DMS153 treated with DMSO at 0.1 percent for 48 hours (cell line): Measurements from ENCODE around the gene SCARF1.
A peak's percentile ranks its signal among the peaks of the same experiment; 100 is the strongest.

Experiments
- DNase-seq: peaks from one replicate; lab custom pipeline; 2025; ENCODE audit not compliant: unreplicated experiment; lab: John Stamatoyannopoulos, UW

Gene SCARF1

DNA sequence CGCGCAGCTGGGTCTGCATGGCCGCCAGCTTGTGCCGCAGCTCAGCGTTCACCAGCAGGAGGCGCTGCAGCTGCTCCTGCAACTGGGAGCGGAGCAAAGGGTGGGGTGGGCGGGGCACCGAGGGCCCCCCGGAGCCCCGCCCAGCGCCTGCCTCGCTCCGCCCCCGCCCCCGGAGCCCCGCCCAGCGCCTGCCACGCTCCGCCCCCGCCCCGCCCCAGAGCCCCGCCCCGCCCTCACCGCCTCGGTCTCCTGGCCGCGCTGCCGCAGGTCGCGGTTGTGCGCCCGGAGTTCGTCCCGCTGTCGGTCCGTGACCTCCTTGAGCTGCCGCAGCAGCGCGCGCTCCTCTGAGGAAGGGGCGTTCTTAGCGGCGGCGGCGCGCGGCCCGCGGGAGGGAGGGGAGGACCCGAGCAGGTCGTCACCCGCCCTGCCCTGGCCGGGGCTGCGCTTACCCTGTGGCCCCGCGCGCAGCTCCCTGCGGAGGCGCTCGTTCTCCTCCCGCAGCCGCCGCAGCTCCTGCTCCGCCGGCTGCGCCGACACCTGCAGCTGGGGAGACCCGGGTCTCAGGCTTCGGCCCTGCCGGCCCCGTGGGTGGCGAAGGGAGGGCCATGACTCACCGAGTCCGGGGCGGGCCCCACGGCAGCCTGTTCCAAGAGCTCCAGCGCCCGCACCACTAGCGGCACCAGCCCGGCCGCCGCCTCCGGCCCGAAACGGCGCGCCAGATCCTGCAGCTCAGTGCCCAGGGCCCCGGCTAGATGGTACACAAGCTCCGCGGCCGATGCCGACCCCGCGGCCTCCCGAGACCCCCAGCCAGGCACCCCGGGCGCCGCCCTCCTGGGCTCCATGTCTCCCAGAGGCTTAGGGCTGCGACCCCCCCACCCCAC is 3.7 kb upstream of the SCARF1 start:
- peak; percentile 51 for DNase-seq

DNA sequence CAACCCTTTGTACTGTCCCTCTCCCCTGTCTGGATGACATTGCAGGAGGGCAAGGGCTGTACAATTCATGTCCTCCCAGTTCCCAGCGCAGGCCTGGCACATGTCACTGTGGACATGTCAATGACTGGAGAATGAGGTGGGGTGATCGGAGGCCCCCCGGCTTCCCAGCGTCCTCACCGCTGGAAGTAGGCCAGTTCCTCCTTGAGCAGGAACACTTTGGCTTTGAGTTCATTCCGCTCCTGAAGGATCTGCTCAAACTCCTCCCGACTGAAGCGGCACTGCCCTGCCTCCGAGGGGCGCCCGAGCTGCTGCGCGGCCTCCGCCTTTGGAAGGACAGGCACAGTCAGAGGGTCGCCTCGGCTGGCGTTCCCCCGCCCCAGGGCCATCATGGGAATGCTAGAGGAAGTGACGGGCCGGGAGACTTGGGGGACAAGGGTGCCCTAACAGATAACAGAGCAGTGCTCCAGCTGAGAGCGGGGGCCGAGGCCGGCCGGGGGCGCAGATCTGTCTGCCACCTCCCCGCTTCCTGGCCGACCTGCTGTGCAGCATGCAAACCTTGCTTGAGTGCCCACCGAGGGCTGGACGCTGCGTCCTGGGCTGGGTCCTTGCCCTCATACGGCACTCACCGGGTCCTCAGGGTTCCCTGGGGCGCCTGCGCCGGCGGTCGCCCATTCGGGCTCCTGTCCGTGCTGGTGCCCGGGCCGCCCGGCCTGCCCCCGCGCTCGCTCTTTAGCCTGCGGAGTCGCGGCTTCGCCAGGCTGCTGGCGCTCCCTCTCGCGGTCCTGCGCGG is 2.8 kb upstream of the SCARF1 start:
- DNase-seq: no peak

DNA sequence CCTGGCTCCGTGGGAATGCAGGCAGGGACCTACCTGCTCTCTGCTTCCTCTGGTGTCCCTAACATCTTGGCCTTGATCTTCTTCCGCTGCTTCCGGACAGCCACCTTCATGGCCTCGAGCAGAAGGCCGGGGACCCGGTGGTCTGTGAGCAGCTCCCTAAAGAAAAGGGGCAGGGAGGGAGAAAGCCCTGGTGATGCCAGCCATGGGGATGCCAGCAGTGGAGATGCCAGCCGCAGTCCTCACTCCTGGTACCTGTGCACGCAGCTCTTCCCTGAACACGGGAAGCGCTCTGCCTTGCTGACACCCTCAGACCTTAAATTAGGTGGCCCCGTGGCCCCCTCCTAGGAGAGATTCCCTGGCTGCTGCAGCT is 2.3 kb upstream of the SCARF1 start:
- DNase-seq: no peak

DNA sequence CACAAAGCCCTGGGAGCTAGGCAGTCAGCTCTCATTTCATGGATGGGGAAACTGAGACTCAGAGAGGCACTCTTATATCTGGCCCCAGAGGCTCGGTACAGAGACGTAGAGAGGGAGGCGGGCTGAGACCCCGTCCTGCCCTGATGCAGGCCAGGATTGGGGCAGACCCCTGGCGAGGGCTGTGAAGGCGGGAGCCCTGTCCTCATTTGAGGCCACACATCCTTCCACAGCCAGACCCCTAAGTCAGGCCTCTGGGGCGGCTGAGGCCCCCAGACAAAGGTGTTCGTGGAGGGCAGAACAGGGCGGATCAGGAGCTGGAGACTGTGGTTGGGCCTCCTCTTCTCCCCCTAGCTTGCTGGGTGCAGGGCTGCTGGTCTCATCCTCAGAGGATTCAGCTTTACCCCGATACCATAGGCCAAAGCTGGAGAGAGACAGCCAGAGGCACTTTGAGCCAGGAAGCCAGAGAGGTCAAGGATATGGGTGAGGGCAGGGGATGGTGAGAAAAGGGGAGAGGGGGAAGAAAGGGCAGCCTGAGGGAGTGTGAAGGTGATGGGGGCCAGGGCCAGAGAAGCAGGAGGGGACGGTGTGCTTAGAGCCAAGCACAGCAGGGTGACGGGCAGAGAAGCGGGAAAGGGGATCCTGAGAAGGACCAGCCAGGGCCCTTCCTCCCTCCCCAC is 805 bp upstream of the SCARF1 start:
- DNase-seq: no peak

DNA sequence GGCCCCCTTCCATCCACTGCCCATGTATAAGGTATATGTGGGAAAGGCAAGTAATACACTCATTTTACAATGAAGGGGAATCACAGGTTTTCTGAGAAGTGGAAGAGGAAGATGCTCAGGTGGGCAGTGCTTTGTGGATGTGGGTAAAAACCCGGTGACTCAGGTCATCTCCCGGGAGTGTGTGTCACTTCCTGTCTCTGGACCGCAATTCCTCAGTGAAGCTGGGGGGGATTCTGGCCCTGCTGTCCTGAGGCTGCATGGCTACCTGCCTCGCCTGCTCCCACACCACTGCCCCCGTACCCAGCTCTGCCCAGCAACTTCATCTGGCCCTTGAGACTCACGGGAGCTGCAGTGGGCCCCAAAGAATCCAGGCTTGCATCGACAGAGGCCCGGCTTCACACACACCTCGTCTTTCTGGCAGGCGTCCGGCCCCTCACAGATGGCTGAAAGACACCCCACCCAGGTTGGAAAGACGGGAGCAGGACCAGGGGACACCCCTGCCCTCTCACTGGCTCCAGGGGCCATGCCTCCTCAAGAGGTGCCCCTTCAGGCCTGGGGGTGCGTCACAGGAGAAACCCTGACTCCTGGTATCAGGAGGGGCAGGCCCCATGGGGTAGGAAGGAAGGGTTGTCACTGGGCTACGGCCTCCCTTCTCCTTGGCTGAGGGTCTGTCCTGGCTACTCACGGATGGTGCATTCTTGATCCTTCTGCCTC is 882 bp downstream of the SCARF1 start:
- DNase-seq: no peak

DNA sequence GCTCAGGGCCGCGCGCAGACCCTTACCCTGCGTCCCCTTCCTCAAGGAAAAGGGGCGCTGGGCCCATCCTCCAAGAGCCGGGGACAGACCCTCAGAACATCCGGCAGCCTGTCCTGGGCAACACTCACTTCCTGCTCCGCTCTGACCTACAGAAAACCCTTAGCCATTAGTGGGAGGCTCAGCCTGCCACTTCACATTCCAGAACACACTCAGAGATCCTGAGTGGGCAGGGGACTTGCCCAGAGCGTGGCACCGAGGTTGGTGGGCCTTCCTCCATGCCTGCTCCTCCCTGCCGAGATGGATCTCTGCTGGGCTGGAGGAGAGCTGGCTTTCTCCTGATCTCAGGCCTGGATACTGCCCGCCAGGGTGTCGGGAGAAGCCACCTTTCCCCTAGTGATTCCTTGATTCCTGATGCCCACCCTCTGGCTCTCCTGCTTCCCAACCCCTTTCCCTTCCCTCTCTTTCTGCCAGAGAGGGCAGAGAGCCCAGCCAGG is 1.5 kb downstream of the SCARF1 start:
- DNase-seq: no peak

DNA sequence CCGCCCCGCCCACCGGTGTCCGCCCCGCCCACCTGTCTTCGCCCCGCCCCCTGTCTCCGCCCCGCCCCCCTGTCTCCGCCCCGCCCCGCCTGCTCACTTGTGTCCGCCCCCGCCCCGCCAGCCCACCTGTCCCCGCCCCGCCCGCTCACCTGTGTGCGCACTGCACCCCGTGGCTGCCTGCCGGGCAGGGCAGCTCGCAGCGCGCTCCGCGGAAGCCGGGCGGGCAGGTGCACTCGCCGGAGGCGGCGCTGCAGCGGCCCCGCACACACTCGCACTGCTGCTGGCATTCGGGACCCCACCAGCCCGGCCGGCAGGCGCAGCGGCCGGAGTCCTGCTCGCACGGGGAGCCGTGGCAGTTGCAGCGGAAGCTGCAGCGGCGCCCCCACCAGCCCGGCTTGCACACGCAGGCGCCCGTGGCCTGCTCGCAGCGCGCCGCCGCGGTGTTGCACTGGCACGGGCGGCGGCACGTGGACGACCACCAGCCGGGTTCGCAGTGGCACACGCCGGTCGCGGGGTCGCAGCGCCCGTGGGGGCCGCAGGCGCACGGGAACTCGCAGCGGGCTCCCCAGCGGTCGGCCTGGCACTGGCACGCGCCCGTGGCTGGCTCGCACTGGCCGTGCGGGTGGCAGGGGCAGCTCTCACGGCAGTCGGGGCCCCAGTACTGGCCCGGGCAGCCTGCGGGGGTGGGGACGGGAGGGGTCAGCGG is 2.1 kb downstream of the SCARF1 start:
- no peak for DNase-seq

DNA sequence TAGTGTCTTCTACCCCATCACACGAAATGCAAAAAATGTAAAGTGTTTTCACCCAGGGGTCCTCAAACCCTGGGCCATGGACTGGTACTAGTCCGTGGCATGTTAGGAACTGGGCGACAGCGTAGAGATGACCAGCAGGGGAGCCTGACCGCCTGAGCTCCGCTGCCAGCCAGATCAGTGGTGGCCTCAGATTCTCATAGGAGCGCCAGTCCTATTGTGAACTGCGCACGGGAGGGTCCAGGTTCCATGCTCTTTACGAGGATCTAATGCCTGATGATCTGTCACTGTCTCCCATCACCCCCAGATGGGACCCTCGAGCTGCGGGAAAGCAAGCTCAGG is 4.5 kb downstream of the SCARF1 start:
- no peak for DNase-seq

DNA sequence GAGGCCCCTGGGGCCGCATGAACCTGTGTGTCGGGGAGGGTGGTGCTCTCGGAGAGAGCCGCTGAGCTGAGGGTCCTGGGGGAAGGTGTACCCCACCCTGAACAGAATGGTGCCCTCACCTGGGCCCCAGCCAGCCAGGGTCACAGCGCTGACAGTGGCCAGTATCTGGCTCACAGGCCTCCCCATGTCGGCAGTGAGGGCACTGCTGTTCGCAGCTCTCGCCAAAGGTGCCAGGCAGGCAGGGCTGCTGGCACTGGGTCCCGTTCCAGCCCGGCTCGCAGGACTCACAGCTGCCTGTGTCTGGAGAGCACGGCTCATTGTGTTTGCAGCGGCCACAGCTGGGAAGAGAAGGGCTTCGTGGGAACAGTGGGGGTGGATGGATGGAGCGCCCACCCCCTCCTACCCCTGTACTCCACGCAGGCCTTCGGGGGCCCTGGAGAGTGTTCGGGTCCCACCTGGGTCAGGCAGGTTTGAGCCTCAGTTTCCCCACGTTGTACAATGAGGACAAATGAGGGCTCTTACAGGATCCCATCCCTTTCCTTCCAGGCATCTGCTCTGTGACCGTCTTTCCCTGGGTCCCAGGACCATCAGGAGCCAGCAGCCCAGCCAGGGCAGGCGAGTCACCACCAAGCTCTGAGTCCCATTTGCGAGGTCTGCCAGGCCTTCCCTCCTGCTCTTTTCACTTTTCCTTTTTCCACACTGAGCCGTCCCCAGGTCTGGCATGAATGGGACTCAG is 5.0 kb downstream of the SCARF1 start:
- no peak for DNase-seq

DNA sequence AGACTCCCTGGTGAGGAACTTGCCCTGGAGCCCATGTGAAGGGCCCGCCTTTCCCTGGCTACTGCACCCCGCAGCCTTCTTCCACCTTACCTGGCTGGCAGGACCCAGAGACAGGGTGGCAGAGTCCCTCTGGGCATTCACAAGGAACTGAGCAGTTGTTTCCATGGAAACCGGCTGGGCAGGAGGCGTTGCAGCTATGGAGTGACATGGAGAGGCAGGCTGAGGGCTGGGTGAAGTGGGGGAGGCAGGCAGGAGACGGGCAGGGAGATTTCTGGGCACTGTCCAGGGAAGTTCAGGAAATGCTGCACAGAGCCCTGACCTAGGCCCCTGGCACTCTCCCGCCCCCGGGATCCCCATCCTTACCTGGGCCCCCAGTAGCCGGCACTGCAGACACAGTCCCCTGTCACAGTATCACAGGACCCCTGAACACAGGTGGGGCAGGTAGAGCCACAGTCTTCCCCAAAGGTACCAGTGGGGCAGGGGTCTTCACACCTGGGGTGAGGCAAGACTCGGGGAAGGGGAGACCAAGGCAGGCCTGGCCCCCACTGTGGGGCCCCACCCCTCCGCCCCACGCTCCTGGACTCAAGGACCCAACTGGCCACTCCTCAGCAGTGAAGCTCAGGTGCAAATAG is 5.9 kb downstream of the SCARF1 start:
- DNase-seq: no peak

DNA sequence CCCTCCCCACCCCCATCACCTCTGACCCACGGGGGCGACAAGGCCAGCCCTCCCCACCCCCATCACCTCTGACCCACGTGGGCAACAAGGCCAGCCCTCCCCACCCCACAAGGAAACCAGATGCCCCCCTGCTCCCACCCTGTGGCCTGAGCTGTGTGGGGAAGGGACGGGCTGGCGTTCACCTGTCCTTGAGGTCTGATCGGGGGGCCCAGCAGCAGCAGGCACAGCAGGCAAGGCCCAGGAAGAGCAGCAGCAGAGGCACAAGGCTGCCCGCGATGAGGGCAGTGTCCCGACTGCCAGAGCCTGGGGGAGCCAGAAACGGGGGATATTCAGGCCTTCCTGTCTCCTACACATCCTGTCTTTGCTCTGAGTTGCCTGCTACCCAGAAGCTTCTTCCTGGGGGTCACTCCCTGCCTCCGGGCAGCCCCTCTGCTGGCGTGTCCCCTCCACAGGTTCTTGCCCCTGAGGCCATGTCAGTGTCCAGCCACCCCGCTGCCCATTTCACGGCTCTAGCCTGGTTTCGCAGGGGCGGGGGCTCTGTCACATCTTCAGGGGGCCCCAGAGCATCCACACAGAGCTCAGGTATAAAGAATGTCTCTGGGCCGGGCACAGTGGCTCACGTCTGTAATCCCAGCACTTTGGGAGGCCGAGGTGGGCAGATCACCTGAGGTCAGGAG is 6.8 kb downstream of the SCARF1 start:
- DNase-seq: no peak

DNA sequence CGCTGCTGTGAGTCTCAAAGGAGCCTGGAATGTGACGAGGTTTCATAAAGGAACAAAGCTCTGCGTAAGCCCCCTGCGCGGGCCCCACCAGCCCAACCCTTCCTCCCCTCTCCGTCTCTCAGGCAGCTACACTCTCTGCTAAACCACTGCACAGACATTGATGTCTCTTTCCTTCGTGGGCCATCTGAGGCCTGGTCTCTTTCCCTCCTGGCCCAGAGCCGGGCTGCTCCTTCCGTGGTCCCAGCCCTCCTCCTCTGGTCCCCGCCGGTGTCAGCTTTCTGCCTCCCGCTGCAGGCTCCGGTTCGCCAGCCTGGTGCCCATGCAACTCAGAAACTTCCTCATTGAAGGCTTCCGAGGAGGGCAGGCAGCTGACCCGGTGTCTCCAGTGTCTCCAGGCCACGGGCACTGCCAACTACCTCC is 7.4 kb downstream of the SCARF1 start:
- DNase-seq: no peak

DNA sequence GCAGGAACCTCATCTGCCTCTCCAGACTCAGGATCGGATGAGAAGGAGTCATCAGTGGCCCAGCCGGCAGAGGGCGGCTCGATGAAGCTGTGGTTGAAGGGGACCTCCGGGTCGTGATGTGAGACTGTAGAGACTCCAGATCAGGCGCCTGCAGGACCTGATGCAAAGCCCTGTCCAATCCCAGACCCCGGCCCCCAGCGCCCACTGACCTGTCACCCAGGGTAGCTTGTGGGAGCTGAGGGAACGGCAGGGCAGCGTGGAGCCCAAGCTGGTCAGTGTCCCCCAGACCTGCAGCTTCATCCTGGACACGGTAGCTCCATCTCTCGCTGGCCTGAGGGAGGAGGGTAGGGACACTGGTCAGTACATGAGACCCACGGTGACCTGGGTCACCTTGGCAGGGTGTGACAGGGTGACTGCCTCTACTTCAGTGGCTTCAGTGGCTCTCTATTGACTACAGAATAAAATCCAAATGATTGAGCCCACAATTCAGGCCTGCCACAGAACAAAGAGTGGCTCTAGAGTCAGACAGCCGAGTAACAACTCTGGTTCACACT is 8.7 kb downstream of the SCARF1 start:
- no peak for DNase-seq

DNA sequence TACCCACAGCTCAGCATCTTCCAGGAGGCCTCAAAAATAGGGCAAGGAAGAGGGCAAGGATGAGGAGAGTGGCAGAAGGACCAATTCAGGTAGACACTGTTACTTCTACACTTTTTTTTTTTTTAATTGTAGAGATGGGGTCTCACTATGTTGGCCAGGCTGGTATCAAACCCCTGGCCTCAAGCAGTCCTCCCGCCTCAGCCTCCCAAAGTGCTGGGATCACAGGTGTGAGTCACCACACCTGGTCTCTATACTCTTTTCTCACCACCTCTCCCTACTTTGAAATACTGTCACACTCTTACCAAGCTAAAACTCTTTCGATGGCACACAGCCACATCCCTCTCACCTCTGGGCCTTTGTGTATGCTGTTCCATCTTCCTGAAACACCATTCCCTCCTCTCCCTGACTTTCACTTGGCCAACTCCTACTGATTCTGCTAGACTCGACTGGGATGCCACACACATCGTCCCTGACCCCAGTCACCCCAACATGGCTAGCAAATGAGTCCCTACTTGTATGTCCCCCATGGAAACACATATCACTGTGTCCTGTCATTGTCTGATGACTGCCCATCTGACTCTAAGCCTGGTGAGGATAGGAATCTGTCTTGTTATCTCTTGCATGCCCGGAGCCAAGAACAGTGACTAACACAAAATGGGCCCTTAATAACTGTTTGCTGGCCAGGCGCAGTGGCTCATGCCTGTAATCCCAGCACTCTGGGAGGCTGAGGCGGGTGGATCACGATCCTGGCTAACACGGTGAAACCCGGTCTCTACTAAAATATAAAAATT is 9.7 kb downstream of the SCARF1 start:
- no peak for DNase-seq

DNA sequence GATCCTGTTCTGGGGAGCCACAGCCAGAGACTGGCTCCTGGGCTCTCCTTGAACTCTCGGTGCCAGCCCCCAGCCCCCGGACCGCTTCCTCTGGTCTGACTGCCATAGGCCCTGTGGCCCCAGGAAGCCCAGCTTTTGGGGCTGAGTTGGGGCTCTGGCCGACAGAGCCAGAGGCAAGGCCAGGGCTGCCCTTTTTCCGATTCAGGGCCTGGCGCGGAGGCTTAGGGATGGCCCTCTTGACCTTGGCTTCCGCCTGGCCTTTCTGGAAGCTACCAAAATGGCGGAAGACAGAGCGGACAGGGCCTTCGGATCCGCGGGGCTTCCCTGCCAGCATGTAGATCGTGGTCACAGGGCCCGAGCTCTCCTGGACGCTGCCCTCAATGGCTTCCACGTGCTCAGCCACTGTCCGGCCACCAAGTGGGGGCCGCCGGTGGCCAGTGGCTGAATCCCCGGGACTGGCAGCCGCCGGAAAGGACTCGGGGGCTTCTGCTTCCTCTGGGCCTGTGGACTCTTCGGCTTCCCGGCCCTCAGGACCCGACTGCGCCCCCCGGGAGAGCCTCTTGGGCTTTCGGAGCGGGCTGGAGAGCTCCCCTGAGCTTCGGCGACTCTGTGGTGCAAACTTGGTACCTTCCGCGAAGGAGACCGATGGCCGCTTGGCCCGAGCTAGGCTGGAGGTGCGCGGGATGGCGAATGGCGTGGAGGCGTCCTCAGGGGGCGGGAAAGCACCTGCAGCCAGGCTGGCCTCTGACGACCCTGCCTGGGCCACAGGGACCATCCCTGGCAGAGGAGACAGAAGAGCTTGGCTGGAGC is 10.5 kb downstream of the SCARF1 start:
- DNase-seq: no peak

DNA sequence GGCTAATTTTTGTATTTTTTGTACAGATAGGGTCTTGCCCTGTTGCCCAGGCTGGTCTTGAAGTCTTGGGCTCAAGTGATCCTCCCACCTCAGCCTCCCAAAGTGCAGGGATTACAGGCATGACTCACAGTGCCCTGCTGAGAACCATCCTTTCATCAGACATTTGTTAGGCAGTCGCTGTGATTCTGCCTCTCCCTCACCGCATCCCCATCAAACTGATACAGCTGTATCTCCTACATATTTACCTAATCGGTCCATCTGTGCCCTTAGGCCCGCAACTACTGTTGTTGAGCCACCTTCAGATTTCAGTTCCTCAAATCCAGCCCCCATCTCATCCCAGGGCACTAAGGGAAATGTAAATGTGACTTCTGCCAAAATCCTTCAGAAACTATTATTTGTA is 14.9 kb downstream of the SCARF1 start:
- no peak for DNase-seq
